SK-N-MC (cell line): ENCODE results near the gene PRM2.

Source experiments
- EZH2 ChIP-seq: fragments of 200-600 bp; sonication (generic); IDR thresholded peaks from one replicate; pipeline ENCODE4 v1.6.1; 2017; ENCODE audit warnings: antibody characterized with exemption
- FOXP2 ChIP-seq: optimal IDR thresholded peaks from 2 replicates; pipeline ENCODE3; 2011; ENCODE audit warnings: mild to moderate bottlenecking, moderate library complexity; ENCODE audit not compliant: insufficient read depth; ENCODE audit errors: extremely low read length, control extremely low read depth
- POLR2AphosphoS5 ChIP-seq: IDR thresholded peaks from 2 replicates; pipeline ENCODE4 v1.6.1; 2012; ENCODE audit warnings: mild to moderate bottlenecking, low read depth, low read length, borderline replicate concordance

- no peak for TF ChIP-seq POLR2AphosphoS5
- TF ChIP-seq EZH2 = no peak
- TF ChIP-seq FOXP2 = no peak
Measured at GRCh38 chr16:11270602-11271162, 5.6 kb downstream of the PRM2 start.
